Activated CD4-positive, alpha-beta T cell treated with anti-CD3 and anti-CD28 coated beads, Interleukin-2, amount 50 U/mL, for 24 hours (primary cell): Measurements from ENCODE around the gene MRPL27.

ENCODE experiments used
- DNase-seq, 2 donors: peaks; one replicate each; pipeline ENCODE4 v3.0.0-alpha.2; 2020; ENCODE audit warnings: low read depth in 1 of 2, low spot score in 1 of 2

Gene MRPL27

GRCh38 chr17:50388728-50389127 is 15.7 kb upstream of the MRPL27 start:
- DNase-seq: no peak

GRCh38 chr17:50386510-50386909 is 13.5 kb upstream of the MRPL27 start:
- DNase-seq: no peak

GRCh38 chr17:50382931-50383330 is 9.9 kb upstream of the MRPL27 start:
- no peak for DNase-seq

GRCh38 chr17:50381920-50382319 is 8.9 kb upstream of the MRPL27 start:
- DNase-seq: no peak

DNA sequence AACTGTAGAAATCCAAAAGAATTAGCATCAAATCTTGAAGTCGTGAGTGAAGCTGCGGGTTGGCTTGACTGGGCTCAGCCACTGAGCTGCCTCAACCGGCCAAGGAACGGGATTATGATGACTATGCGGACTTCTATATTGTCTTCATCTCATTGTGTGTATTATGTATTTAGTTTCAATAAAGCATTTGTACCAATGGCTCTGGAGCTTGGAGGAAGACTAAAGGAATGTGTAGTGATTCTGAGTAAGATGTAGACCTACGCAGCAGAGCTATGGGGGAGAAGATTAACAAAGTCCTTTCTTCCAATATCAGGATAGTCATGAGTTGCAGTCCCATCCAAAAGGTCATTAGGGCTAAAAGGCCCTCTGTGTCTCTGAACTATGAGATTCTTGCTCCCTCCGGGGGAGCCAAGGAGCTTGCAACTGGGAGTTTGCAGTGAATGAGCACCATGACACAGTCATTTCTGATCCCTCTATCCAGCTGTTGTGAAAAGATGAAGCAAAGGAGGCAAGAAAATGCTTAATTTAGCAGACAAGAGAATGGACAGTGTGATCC is 8.4 kb upstream of the MRPL27 start:
- DNase-seq: no peak

- DNase-seq: no peak
Observed at GRCh38 chr17:50380369-50381259, 7.6 kb upstream of the MRPL27 start.

DNA sequence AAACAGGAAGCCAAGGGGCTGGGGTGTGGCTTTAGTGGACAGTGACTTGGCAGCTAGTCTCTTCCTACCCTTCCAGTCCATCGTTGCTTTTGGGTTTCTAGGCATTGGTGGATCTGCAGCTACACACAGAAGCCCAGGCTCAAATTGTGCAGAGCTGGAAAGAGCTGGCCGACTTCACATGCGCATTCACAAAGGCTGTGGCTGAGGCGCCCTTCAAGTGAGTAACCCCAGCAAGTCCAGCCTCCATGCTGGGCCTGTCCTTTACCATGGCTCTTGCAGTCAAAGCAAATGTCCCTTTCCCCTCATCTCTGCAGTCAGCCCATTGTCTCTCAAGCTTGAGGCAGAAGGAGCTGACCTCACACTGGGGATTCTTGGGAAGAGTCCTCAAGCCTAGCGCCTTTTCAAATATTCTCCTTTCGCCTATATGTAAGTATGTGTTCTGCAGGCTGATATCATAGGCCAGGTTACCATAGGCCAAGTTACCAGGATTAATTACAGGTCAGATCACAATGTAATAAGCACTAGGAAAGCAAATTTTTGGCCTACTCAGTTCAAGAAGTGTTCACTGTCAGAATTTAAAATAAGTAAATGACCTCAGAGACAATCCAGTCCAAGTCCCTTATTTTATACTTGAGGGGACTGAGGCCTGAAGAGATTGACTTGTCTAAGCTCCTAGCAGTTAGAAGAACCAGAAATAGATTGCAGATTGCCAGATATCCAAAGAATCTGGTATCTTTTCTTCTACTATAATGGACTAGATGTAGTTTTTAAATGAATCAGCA is 6.6 kb upstream of the MRPL27 start:
- no peak for DNase-seq

- no peak for DNase-seq
Observed at GRCh38 chr17:50375858-50376538, 3.0 kb upstream of the MRPL27 start.

- DNase-seq: no peak
Observed at GRCh38 chr17:50373705-50374104, 721 bp upstream of the MRPL27 start.

DNA sequence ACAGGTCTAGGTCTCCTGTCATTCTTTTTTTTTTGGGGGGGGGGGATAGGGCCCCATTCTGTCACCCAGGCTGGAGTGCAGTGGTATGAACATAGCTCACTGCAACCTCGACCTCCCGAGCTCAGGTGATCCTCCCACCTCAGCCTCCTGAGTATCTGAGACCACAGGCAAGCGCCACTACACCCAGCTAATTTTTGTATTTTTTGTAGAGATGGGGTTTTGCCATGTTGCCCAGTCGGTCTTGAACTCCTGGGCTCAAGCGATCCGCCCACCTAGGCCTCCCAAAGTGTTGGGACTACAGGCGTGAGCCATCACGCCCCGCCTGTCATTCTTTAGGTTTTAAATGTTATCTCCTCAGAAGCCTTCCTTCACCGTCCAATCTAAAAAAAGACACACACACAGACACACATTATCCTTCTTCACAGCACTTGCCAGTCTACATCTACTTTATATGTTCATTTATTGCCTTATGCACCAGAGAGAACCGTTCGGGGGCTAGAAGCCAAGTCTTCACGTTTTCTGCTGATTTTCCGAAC is 694 bp downstream of the MRPL27 start:
- no peak for DNase-seq

DNA sequence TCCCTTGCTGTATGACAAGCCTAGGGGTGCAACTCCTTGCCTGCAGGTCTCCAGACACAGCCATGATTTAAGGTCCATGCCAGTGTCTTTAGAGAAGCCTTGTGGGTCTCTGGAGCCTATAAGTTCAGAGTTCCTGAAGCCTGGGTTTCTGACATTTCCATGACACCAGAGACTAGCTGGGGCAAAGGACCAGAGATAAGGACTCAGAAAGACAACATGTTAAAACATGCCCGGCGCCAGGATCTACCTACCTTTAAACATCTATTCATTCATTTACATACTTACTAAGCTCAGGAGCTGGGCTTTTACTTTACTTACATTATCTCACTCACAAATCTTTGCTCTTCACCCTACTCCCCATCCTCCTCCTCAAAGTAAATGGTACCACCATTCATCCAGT is 1.5 kb downstream of the MRPL27 start:
- no peak for DNase-seq

DNA sequence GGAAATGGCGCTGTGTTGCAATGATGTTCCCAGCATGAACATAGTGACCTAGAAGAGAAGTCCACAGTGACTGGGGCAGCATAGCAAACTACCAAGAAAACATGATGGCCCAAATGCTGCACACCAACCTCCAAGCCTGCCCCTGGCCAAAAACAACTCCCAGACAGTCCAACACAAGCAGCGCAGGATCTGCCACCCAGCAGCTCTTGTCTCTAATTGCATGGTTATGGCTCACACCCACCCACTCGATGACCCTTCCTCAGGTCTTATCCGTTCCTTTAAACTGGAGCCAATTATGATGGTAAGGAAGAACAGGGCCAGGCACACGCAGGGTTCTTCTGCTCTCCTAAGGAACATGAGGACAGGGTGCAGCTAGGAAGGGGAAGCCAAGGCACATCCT is 2.9 kb downstream of the MRPL27 start:
- no peak for DNase-seq

DNA sequence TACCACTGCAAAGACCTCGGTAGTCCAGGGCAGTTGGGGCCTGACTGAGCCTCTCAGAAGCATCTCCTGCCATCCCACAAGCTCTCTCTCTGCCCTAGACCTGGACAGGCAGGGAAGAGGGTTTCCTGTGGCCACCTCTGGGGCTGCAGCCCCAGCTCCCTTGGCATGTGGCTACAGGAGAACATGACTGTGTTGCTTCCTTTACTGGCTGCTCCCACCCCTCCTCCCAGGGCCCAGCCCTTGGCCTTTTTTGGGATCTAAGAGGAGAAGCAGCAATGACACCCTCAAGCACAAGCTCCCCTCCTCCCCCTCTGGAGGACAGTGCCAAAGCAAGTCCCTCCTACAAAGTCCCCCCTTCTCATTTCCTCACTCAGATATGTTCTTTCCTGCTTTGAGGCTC is 5.6 kb downstream of the MRPL27 start:
- no peak for DNase-seq

GRCh38 chr17:50365649-50366393 is 7.2 kb downstream of the MRPL27 start:
- no peak for DNase-seq

GRCh38 chr17:50365165-50365564 is 7.8 kb downstream of the MRPL27 start:
- no peak for DNase-seq

GRCh38 chr17:50364715-50365114 is 8.3 kb downstream of the MRPL27 start:
- no peak for DNase-seq

- no peak for DNase-seq
Observed at GRCh38 chr17:50364061-50364458, 8.9 kb downstream of the MRPL27 start.

DNA sequence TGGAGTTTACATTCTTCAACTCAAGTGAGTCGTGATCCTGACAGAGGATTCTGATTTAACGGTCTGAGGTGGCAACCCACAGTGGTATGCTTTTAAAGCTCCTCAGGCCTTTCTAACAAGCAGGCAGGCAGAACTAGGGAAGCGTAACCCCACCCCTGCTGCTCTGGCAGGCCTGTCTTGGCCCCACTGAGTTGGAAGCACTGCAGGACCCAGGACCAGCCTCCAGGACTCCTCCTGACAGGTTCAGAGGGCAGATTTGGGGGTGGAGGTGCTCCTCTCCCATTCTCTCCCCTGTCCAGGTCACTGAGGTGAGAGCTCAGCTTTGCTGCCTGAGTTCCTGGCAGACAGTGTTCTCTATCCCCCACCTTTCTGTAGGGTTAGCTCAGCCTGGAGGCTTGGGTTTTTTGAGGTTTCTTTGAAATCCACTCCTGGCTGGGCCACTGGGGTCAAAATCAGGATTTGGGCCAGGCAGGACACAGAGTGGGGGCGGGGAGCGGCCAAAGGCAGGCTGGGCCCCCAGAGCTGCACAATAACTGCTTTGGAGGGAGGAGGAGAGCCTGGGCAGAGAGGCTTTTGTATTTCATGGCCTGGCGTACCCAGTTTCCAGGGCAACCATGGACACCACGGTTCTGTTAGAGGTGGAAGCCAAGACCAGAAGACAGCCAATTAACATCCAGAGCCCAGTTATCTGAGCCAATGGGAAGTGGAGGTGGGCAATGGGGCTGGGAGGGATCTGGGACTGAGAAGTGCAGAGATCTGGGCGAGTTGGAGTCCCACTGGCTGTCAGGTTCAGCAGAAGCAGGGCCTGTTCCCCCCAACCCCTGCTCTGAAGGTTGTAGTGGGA is 9.5 kb downstream of the MRPL27 start:
- no peak for DNase-seq

GRCh38 chr17:50362661-50363060 is 10.3 kb downstream of the MRPL27 start:
- DNase-seq: no peak
